Cardiac muscle cell (in vitro differentiated cells and primary cell): ENCODE measurements around the gene POLDIP3. TPM values are rescaled to one million over a fixed set of nuclear protein-coding genes. Genes with fewer than 3 reads are reported as not detected.
A peak's percentile ranks its signal among the peaks of the same experiment; 100 is the strongest.
"Not testable (repeated sequence)": the region's sequence is repeated elsewhere in the genome, so short reads cannot be mapped to it uniquely, and the experiment has no call there.

Experiments used
- DNase-seq, 2 donors: peaks; one replicate each; pipeline versions ENCODE4 v3.0.0 to v3.0.0-alpha.2; 2010 to 2017; ENCODE audit warnings: low read depth in 1 of 2, low spot score in 1 of 2
- H3K27ac ChIP-seq: fragments of 200-600 bp; sonication (generic); 2 replicates; pipeline ENCODE4 v1.5.1; 2016
- H3K27me3 ChIP-seq: fragments of 200-600 bp; sonication (generic); 2 replicates; pipeline ENCODE4 v1.6.0; 2016; ENCODE audit warnings: control low read depth
- H3K36me3 ChIP-seq: fragments of 200-600 bp; sonication (generic); 2 replicates; pipeline ENCODE4 v1.5.1; 2016; ENCODE audit warnings: control low read depth
- H3K4me1 ChIP-seq: fragments of 200-600 bp; sonication (generic); 2 replicates; pipeline ENCODE4 v1.8.1; 2017; ENCODE audit warnings: low read depth, mild to moderate bottlenecking, mixed run types
- H3K4me3 ChIP-seq: fragments of 200-600 bp; sonication (generic); 2 replicates; pipeline ENCODE4 v1.5.1; 2016; ENCODE audit warnings: mild to moderate bottlenecking
- H3K9me3 ChIP-seq: fragments of 200-600 bp; sonication (generic); 2 replicates; pipeline ENCODE4 v1.5.1; 2017; ENCODE audit warnings: low read depth, mild to moderate bottlenecking, control low read depth
- CTCF ChIP-seq: IDR thresholded peaks from 2 replicates; pipeline ENCODE4 v1.5.1; 2012; ENCODE audit warnings: low read depth, mild to moderate bottlenecking, low read length
- polyA plus RNA-seq: library from polyadenylated mRNA; unstranded; fragments of >200 nt; fragmentation: Nextera tagmentation; extraction: Ambion mirVana; gene quantifications from 2 replicates; pipeline ENCODE4 v1.2.1, GENCODE V29; 2016
- total RNA-seq: library from RNA; depleted of rRNA; stranded (reverse); fragments of >200 nt; gene quantifications from 2 replicates; pipeline ENCODE4 v1.2.3, GENCODE V29; 2016

Gene POLDIP3
- total and polyA plus RNA-seq, 2 experiments from 2014 or later, result 58.8 to 63.1 TPM

DNA sequence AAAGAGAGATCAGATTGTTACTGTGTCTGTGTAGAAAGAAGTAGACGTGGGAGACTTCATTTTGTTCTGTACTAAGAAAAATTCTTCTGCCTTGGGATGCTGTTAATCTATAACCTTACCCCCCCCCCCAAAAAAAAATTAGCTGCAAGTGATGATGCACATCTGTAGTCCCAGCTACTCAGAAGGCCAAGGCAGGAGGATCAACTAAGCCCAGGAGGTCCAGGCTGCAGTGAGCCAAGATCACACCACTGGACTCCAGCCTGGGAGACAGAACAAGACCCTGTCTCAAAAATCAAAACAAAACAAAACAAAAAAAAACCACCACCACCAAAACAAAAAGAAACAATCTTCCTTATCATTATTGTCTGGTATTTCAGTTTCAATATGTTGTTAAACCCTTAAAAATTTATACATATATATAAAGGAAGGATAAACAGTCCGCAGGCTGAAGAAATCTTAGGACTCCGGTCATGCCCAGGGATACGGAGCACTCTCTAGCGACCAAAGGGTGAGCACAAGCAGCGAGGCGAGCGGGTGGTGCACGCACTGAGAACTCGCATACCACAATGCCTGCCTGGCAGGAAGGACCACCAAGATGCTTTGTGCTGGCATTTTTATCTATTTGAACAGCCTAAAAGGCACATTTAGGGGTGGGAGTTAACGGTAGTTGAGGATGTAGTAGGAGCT is 6.4 kb downstream of the POLDIP3 start:
- Histone ChIP-seq H3K4me3 (no peak overlapping the region), H3K27ac (peak overlapping the region; percentile 65), H3K4me1 (peaks cover 19% of the 10 kb centered on the region), H3K9me3 (no peaks in the 10 kb centered on the region), H3K36me3 (no peaks in the 10 kb centered on the region), H3K27me3 (no peaks in the 10 kb centered on the region)
- no peak for TF ChIP-seq CTCF
- DNase-seq, result no peak

- not testable (repeated sequence) for H3K27me3 ChIP-seq, H3K9me3 ChIP-seq, H3K27ac ChIP-seq, H3K36me3 ChIP-seq, H3K4me3 ChIP-seq, DNase-seq
- H3K4me1 ChIP-seq, result peaks cover 16% of the 10 kb centered on the region
Observed at GRCh38 chr22:42607641-42608040, 7.0 kb downstream of the POLDIP3 start.

GRCh38 chr22:42604403-42604802 is 10.3 kb downstream of the POLDIP3 start:
- Histone ChIP-seq H3K4me1 (peaks cover 16% of the 10 kb centered on the region), H3K4me3 (no peak overlapping the region), H3K27ac (peak overlapping the region; percentile 60), H3K36me3 (peaks cover 27% of the 10 kb centered on the region), H3K9me3 (no peaks in the 10 kb centered on the region), H3K27me3 (no peaks in the 10 kb centered on the region)
- TF ChIP-seq CTCF, result no peak
- peak; percentile 39 to 63 for DNase-seq

DNA sequence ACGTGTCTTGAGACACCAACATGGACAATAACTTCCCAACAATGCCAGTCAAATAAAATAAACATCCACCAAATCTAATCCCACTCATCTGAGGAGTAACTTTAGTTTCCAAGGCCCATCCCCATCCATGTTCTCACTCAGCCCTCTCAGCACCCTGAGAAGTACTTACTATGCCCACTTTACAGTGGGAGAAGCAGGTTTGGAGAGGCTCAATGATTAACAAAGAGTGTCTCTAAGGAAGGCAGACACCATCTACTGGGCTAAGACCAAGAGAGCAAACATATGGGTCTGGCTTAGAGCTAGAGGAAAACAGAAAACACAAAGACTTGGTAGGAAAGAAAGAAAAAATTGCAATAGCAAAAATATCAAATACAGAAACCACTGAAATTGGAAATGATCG is 11.3 kb downstream of the POLDIP3 start:
- Histone ChIP-seq H3K4me1 (peaks cover 16% of the 10 kb centered on the region), H3K9me3 (no peaks in the 10 kb centered on the region), H3K27ac (peak overlapping the region; percentile 60), H3K36me3 (peaks cover 35% of the 10 kb centered on the region), H3K4me3 (no peak overlapping the region), H3K27me3 (no peaks in the 10 kb centered on the region)
- no peak for DNase-seq
- TF ChIP-seq CTCF, result no peak

DNA sequence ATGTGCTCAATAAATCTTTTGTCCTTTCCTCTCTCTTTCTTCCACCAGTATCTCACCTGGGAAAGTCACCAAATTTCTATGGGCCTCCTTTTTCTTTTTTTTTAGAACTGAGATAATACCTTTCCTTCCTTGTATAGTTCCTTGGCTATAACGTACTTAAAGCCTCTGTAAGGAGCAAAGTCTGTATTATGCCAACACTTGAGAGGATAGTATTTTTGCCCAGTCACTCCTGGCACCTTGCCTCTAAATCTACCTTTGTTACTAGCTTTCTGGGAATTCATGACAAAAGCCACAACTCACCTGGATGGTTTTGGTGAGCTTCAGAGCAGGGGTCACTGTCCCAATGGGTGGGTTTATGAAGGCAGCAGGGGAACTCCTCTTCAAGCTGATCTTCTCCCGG is 12.2 kb downstream of the POLDIP3 start:
- DNase-seq, result no peak
- H3K4me1 ChIP-seq, result peaks cover 18% of the 10 kb centered on the region
- no peak overlapping the region for H3K27ac ChIP-seq
- TF ChIP-seq CTCF, result no peak
- H3K9me3 ChIP-seq, result no peaks in the 10 kb centered on the region
- H3K36me3 ChIP-seq, result peaks cover 37% of the 10 kb centered on the region
- H3K4me3 ChIP-seq, result no peak overlapping the region
- H3K27me3 ChIP-seq, result no peaks in the 10 kb centered on the region

DNA sequence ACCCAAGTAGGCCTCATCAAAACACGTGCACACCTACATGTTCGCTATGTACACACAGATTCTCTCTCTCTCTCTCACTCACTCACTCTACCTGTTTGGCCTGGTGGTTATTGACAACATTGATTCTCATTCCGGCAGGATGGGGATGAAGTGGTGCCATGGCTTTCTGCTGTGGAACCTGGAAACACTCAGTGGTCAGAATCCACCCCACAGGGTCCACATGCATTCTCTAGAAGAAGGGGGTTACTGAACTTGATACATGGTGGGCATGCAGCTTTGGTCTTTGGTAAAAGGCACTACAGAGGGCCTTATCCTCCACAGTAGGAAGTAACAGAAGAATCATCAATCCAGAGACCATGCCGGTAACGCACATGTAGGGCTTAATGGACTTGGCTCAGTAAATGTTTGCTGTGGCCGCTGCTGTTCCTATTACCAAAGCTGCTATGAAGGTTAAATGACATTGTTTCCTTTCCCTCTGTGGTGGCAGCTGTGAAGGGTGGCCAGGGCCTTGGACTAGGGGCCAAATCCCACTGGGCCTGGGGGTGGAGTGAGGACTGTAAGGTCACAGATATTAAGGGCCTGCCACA is 12.7 kb downstream of the POLDIP3 start:
- Histone ChIP-seq H3K9me3 (no peaks in the 10 kb centered on the region), H3K4me1 (peaks cover 22% of the 10 kb centered on the region), H3K4me3 (no peak overlapping the region), H3K27me3 (no peaks in the 10 kb centered on the region), H3K36me3 (peaks cover 37% of the 10 kb centered on the region), H3K27ac (no peak overlapping the region)
- no peak for TF ChIP-seq CTCF
- no peak for DNase-seq
